Glomerular visceral epithelial cell (primary cell): ENCODE data around the gene ARFGEF2.
"Not testable (repeated sequence)": the region's sequence is repeated elsewhere in the genome, so short reads cannot be mapped to it uniquely, and the experiment has no call there.

Experiments used
- DNase-seq: peaks from one replicate; pipeline ENCODE4 v3.0.0-alpha.2; 2016; ENCODE audit errors: extremely low spot score

The ARFGEF2 gene

GRCh38 chr20:48928832-48929725 lies 7.6 kb downstream of the ARFGEF2 start:
- no peak for DNase-seq

- no peak for DNase-seq
Measured at GRCh38 chr20:48930035-48930434, 8.5 kb downstream of the ARFGEF2 start.

GRCh38 chr20:48930878-48931277 lies 9.4 kb downstream of the ARFGEF2 start:
- DNase-seq: no peak

- DNase-seq: no peak
Measured at GRCh38 chr20:48931527-48932374, 10.2 kb downstream of the ARFGEF2 start.

GRCh38 chr20:48932375-48932941 lies 10.9 kb downstream of the ARFGEF2 start:
- peak; percentile 73 for DNase-seq

- DNase-seq: peak; percentile 49
Measured at GRCh38 chr20:48933017-48933766, 11.7 kb downstream of the ARFGEF2 start.

GRCh38 chr20:48934273-48934877 lies 12.9 kb downstream of the ARFGEF2 start:
- not testable (repeated sequence) for DNase-seq

GRCh38 chr20:48934966-48935365 lies 13.5 kb downstream of the ARFGEF2 start:
- not testable (repeated sequence) for DNase-seq

GRCh38 chr20:48936178-48936577 lies 14.7 kb downstream of the ARFGEF2 start:
- DNase-seq: not testable (repeated sequence)

GRCh38 chr20:48937674-48938073 lies 16.2 kb downstream of the ARFGEF2 start:
- no peak for DNase-seq

GRCh38 chr20:48938670-48939069 lies 17.2 kb downstream of the ARFGEF2 start:
- DNase-seq: no peak

GRCh38 chr20:48940170-48940569 lies 18.7 kb downstream of the ARFGEF2 start:
- no peak for DNase-seq

- DNase-seq: no peak
Measured at GRCh38 chr20:48941467-48941866, 20.0 kb downstream of the ARFGEF2 start.

- DNase-seq: no peak
Measured at GRCh38 chr20:48942730-48943129, 21.2 kb downstream of the ARFGEF2 start.

GRCh38 chr20:48944663-48945297 lies 23.3 kb downstream of the ARFGEF2 start:
- no peak for DNase-seq

- DNase-seq: no peak
Measured at GRCh38 chr20:48945840-48946514, 24.5 kb downstream of the ARFGEF2 start.

- DNase-seq: no peak
Measured at GRCh38 chr20:48948612-48949011, 27.1 kb downstream of the ARFGEF2 start.

- DNase-seq: no peak
Measured at GRCh38 chr20:48949304-48950170, 28.0 kb downstream of the ARFGEF2 start.

- DNase-seq: no peak
Measured at GRCh38 chr20:48951041-48951440, 29.5 kb downstream of the ARFGEF2 start.
